Calu3 (cell line): ENCODE results near the gene BLOC1S1. TPM values are rescaled to one million over a fixed set of nuclear protein-coding genes. Genes with fewer than 3 reads are reported as not detected.

Experiments
- BruUV-seq: library from RNA; stranded (reverse); fragments of 400-500 nt; replicated peaks from 2 replicates; lab custom pipeline; 2021; lab: Mats Ljungman, UMichigan
- CTCF ChIA-PET: fragments of 300-600 bp; sonication (Branson Sonifier 250); formaldehyde crosslinking; loops from one replicate; lab custom pipeline; 2022; ENCODE audit warnings: antibody characterized with exemption; lab: Charles Lee
- DNase-seq: peaks from one replicate; pipeline ENCODE4 v3.0.0; 2022
- H3K27ac Mint-ChIP-seq: one replicate; pipeline ENCODE4 v1.8.0; 2022; ENCODE audit warnings: mixed read lengths; ENCODE audit not compliant: unreplicated experiment
- H3K27me3 Mint-ChIP-seq: one replicate; pipeline ENCODE4 v1.8.0; 2022; ENCODE audit warnings: mixed read lengths; ENCODE audit not compliant: unreplicated experiment
- H3K36me3 Mint-ChIP-seq: one replicate; pipeline ENCODE4 v1.8.0; 2022; ENCODE audit warnings: mild to moderate bottlenecking, moderate library complexity, mixed read lengths; ENCODE audit not compliant: insufficient read depth, unreplicated experiment
- H3K4me1 Mint-ChIP-seq: one replicate; pipeline ENCODE4 v1.8.0; 2022; ENCODE audit warnings: mild to moderate bottlenecking, low read depth, mixed read lengths; ENCODE audit not compliant: unreplicated experiment
- H3K4me3 Mint-ChIP-seq: one replicate; pipeline ENCODE4 v1.8.0; 2022; ENCODE audit warnings: mild to moderate bottlenecking, low read depth, moderate library complexity, mixed read lengths; ENCODE audit not compliant: unreplicated experiment
- H3K9me3 Mint-ChIP-seq: one replicate; pipeline ENCODE4 v1.8.0; 2022; ENCODE audit warnings: low read depth, mixed read lengths; ENCODE audit not compliant: unreplicated experiment
- CTCF ChIP-seq: fragments of 200-600 bp; IDR thresholded peaks from one replicate; pipeline ENCODE4 v1.8.0; 2022; ENCODE audit warnings: antibody characterized with exemption; ENCODE audit not compliant: unreplicated experiment
- intact Hi-C: fragments of 100-400 bp; cut with micrococcal nuclease; formaldehyde crosslinking; loops from one replicate; pipeline ENCODE4 v1.10.0; 2022; ENCODE audit not compliant: unreplicated experiment
- total RNA-seq: library from RNA; stranded (reverse); gene quantifications from 2 replicates; pipeline ENCODE4 v1.2.3, GENCODE V29; 2022

The BLOC1S1 gene
- total RNA-seq, 1 experiment from 2014 or later = 71.0 TPM

DNA sequence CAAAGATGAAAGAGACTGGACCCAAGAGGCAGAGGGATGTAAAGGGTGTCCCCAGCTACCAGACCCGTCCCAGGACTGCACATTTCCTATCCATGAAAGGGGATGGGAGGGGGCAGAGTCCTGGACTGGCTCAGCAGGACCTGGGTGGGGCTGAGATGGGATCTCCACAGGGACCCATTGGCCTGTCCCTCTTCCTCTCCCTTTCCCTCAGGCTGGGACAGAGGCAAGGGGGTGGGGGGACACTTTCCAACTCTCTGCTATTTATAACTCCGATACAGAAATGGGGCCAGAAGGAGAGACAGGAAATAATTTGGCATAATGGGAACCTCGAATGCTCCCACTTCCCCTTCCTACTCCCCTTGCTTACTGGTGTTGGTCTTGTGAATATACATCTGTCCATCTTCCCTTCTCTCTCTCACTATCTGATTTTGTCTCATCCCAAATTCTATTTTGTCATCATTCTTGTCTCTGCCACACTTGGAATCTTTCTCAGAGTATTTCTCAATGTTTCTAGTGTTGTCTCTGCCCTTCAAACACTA, 7.1 kb upstream of the BLOC1S1 start:
- BruUV-seq = no TSS peak
- Mint-ChIP-seq H3K9me3 (no peaks in the 10 kb centered on the region), H3K36me3 (peaks cover 6% of the 10 kb centered on the region), H3K4me3 (peak overlapping the region; percentile 74), H3K27me3 (peaks cover 78% of the 10 kb centered on the region), H3K27ac (no peak overlapping the region), H3K4me1 (peaks cover 28% of the 10 kb centered on the region)
- no peak for TF ChIP-seq CTCF
- CTCF ChIA-PET = no interaction called here
- DNase-seq = no peak
- intact Hi-C loops = no loop called here

DNA sequence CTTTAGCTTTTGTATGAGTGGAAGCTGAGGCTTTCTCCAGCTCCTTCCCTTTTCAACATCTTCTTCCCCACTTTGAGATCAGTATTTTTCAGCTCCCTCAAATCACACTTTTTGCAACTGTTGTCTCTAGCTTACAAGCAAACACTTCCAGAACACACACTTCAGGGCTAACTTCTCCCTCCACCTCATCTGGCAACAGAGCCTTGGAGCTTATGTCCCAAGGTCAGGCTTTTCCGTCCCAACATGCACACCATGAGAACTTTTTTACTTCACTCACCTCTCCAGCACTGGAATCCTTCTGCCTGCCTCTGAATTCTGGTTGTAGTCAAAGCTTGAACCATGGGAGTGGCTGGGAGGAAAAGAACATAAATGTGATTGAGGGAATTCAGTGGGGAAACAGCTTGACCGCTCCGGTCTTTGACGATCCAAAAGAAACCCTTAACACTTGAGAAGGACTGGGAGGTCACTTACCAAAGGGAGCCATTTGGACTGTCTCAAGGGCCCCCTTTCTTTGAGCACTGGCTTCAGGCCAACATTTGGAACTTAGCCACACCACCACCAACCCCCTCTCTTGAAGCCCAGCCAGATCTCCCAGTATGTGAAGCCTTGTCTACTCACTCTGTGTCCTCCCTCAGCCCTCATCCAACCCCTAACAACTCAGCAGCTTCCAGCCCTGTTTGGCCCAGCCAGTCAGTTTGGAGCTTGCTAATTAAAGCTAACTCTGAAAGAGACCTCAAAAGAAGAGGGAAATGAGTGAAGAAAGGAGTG, 3.9 kb upstream of the BLOC1S1 start:
- H3K27me3 Mint-ChIP-seq = peaks cover 64% of the 10 kb centered on the region
- CTCF ChIA-PET = interaction anchor here (0.5 to 1.5 kb wide), 3 partner anchors 17 to 30 kb away, joined by 3 to 5 read pairs (median 4); partner anchors contain the start of gene CD63
- H3K36me3 Mint-ChIP-seq = peaks cover 25% of the 10 kb centered on the region
- TF ChIP-seq CTCF = no peak
- DNase-seq = no peak
- no peak overlapping the region for H3K27ac Mint-ChIP-seq
- no TSS peak for BruUV-seq
- H3K4me1 Mint-ChIP-seq = peaks cover 35% of the 10 kb centered on the region
- H3K9me3 Mint-ChIP-seq = no peaks in the 10 kb centered on the region
- intact Hi-C loops = no loop called here
- no peak overlapping the region for H3K4me3 Mint-ChIP-seq

- CTCF ChIA-PET = interaction anchor here (0.6 to 1.2 kb wide), 5 partner anchors 26 to 313 kb away, joined by 3 to 6 read pairs (median 3); a partner anchor contains a TSS
Observed at GRCh38 chr12:55712700-55713415, 3.0 kb upstream of the BLOC1S1 start.

More at GRCh38 chr12:55712700-55713415, 3.0 kb upstream of the BLOC1S1 start:
- no peak overlapping the region for H3K27ac Mint-ChIP-seq
- no peaks in the 10 kb centered on the region for H3K9me3 Mint-ChIP-seq
- intact Hi-C loops = no loop called here
- H3K27me3 Mint-ChIP-seq = peaks cover 55% of the 10 kb centered on the region
- H3K4me3 Mint-ChIP-seq = no peak overlapping the region
- peaks cover 29% of the 10 kb centered on the region for H3K36me3 Mint-ChIP-seq
- peaks cover 37% of the 10 kb centered on the region for H3K4me1 Mint-ChIP-seq
- BruUV-seq = no TSS peak
- no peak for TF ChIP-seq CTCF
- DNase-seq = no peak
